ENCODE results near the gene PCLO. TPM values are rescaled to one million over a fixed set of nuclear protein-coding genes. Genes with fewer than 3 reads are reported as not detected.

Gene PCLO
- total RNA-seq, 4 donors from 2014 or later, result 1.4 to 5.8 (median 4.2) TPM

DNA sequence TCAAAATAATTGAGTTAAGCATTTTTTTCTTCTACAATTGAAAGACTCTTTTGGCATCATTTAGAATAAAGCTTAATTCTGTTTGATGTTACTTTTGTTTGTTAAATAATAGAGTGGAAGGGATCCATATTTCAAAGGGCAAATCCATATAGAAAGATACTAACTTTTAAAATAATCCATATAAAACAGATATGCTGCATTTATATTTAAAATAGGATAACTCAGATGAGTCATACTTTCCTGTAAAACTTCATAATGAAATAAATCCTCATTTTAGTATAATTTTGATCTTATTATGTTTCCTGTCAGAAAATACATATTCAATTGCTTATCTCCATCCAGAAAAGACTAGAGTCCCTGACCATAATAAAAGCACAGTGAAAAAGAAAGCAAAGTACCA lies 323.6 kb downstream of the PCLO start:
- intact Hi-C loops (cut with DNase I; ENCODE audit: low total_unique reads), result no loop called here
- H3K4me3 ChIP-seq (ENCODE audit: low read depth, poor library complexity, severe bottlenecking), result no peak overlapping the region
- DNase-seq (ENCODE audit: low spot score in 2 of 2), result no peak
- TF ChIP-seq, protein P1, sequence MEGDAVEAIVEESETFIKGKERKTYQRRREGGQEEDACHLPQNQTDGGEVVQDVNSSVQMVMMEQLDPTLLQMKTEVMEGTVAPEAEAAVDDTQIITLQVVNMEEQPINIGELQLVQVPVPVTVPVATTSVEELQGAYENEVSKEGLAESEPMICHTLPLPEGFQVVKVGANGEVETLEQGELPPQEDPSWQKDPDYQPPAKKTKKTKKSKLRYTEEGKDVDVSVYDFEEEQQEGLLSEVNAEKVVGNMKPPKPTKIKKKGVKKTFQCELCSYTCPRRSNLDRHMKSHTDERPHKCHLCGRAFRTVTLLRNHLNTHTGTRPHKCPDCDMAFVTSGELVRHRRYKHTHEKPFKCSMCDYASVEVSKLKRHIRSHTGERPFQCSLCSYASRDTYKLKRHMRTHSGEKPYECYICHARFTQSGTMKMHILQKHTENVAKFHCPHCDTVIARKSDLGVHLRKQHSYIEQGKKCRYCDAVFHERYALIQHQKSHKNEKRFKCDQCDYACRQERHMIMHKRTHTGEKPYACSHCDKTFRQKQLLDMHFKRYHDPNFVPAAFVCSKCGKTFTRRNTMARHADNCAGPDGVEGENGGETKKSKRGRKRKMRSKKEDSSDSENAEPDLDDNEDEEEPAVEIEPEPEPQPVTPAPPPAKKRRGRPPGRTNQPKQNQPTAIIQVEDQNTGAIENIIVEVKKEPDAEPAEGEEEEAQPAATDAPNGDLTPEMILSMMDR (IDR thresholded peaks at IDR 0.05), result no peak

DNA sequence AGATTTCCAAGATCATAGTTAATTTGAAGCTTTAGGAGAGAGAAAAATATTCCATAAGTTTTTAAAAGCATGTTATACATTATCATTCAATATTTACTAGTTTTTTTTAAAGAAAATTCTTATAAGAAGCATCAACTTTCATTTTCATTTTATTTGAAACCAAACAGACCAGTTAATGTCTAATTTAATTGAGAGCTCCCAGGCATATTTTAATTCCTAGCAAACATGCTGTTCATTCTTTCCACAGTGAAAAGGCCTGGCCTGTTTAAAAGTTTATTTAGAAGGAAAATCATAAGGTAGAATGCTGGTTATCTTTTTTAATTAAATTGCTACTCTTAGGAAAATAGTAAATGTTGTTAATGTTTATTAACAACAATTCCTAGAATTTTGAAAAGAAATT lies 324.4 kb downstream of the PCLO start:
- no peak for DNase-seq (ENCODE audit: low spot score in 2 of 2)
- TF ChIP-seq, protein P1 (IDR thresholded peaks at IDR 0.05), result no peak
- TF ChIP-seq POLR2A (IDR thresholded peaks at IDR 0.05), result no peak
- H3K4me3 ChIP-seq (ENCODE audit: low read depth, poor library complexity, severe bottlenecking), result no peak overlapping the region
- intact Hi-C loops (cut with DNase I; ENCODE audit: low total_unique reads), result no loop called here

DNA sequence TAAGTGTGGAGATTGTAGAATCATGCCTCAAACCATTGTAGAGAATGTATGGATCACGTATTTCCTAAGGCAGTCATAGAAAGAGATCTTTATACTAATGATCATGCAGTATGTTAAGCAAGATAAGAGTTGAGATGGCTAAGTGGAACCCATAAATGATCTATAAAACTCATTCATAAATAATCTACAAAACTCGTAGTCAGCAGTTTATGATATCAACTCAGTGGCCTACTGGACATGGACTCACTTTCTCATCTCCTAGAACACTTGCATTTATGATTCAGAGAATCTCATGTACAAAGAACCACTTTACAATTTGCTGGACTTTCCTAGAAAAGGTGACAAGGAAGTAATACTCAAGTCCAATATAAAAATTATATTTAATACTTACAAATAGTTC lies 339.6 kb downstream of the PCLO start:
- WGBS, 2 donors, result 70 to 74% methylated on average over 2 of the region's 2 CpGs
- DNase-seq (ENCODE audit: low spot score in 2 of 2), result no peak
- intact Hi-C loops (cut with DNase I; ENCODE audit: low total_unique reads), result no loop called here
- no peak for TF ChIP-seq POLR2A (IDR thresholded peaks at IDR 0.05)
- TF ChIP-seq, protein P1 (IDR thresholded peaks at IDR 0.05), result no peak
- H3K4me3 ChIP-seq (ENCODE audit: low read depth, poor library complexity, severe bottlenecking), result no peak overlapping the region

DNA sequence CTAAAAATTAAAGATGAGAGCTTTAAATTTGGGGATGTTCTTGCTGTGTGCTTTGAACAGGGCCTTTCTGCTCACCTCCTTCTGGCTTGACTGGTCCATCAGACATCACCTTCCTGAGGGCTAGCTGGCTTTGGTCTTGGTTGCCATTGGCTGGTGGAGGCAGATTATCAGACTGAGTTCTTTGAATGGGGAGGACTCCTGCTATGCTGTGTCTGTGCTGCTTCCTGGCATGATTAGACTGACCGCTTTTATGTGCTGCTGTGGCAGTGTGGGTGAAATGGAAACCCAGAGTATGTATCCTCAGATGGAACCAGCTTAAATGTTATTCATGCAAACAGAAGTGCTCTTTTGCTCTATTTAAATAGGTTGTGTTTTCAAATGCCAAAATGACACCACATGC lies 341.6 kb downstream of the PCLO start:
- H3K4me3 ChIP-seq (ENCODE audit: low read depth, poor library complexity, severe bottlenecking), result no peak overlapping the region
- DNase-seq (ENCODE audit: low spot score in 2 of 2), result no peak
- intact Hi-C loops (cut with DNase I; ENCODE audit: low total_unique reads), result no loop called here
- TF ChIP-seq, protein P1 (IDR thresholded peaks at IDR 0.05), result no peak
- TF ChIP-seq POLR2A (IDR thresholded peaks at IDR 0.05), result no peak
- WGBS, 2 donors, result 89 to 100% methylated on average over 1 of the region's 1 CpG

DNA sequence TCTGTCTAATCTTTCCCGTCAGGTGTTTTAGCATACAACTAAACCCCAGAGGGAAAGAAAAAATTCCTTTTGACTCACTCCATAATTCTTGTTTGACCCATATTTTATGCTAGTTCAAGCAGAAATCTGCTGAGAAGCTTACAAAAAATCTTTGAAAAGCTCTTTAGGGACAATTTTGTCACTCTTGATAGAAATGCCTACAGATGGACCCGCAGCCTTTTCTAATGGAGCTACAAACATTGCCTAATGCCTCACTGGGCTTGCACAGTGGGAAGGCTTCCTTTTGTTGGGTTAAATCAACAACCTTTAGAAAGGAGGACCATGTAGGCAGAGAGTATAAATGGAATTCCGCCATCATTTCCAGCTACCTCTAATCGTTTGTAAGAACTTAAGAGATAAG lies 344.5 kb downstream of the PCLO start:
- TF ChIP-seq POLR2A (IDR thresholded peaks at IDR 0.05), result no peak
- TF ChIP-seq, protein P1 (IDR thresholded peaks at IDR 0.05), result no peak
- 58 to 59% methylated on average over 4 of the region's 4 CpGs for WGBS, 2 donors
- intact Hi-C loops (cut with DNase I; ENCODE audit: low total_unique reads), result no loop called here
- DNase-seq (ENCODE audit: low spot score in 2 of 2), result no peak
- no peak overlapping the region for H3K4me3 ChIP-seq (ENCODE audit: low read depth, poor library complexity, severe bottlenecking)

DNA sequence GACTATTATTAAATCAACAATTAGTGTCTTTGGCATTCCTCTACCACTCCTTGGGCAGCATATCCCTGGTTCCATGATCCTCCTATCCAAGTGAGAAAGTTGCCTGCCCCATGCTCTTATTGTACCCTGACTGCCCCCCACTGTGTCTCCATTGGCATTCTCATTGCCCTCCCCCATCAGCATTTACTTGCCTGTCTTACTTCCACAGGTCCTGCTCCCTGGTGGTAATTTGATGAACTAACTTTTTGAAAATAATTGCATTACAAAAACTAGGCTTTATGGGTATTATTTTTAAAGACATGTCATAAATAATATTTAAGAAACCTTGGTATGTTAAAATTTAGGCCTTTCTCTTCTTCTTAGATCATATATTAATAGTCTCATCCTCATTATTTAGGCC lies 346.4 kb downstream of the PCLO start:
- DNase-seq (ENCODE audit: low spot score in 2 of 2), result no peak
- intact Hi-C loops (cut with DNase I; ENCODE audit: low total_unique reads), result no loop called here
- TF ChIP-seq, protein P1 (IDR thresholded peaks at IDR 0.05), result no peak
- no peak for TF ChIP-seq POLR2A (IDR thresholded peaks at IDR 0.05)
- H3K4me3 ChIP-seq (ENCODE audit: low read depth, poor library complexity, severe bottlenecking), result no peak overlapping the region
